H1 (cell line): ENCODE measurements around the gene EPHB1. TPM values are rescaled to one million over a fixed set of nuclear protein-coding genes. Genes with fewer than 3 reads are reported as not detected.

ENCODE experiments used
- CTCF ChIA-PET: fragments of 300-600 bp; sonication (Branson Sonifier 250); formaldehyde crosslinking; loops from one replicate; lab custom pipeline; 2021; ENCODE audit not compliant: partially characterized antibody; lab: Charles Lee
- POLR2A ChIA-PET: fragments of 300-600 bp; sonication (Branson Sonifier 250); formaldehyde crosslinking; loops from one replicate; lab custom pipeline; 2021; ENCODE audit warnings: inconsistent platforms; ENCODE audit not compliant: partially characterized antibody; lab: Charles Lee
- DNase-seq, 2 experiments: peaks; one replicate each; pipeline versions ENCODE4 v3.0.0 to v3.0.0-alpha.2; 2010 to 2022; ENCODE audit warnings: low spot score in 2 of 2, low read depth in 1 of 2, mixed read lengths in 1 of 2
- FAIRE-seq: peaks from 2 replicates; lab custom pipeline; 2011; peaks lifted over from hg19 to GRCh38; lab: Jason Lieb, UNC
- H2AFZ ChIP-seq: 2 replicates; pipeline ENCODE4 v1.8.1; 2012; ENCODE audit warnings: low read length, inconsistent platforms
- H2AK5ac ChIP-seq: 2 replicates; pipeline ENCODE4 v1.6.1; 2013; ENCODE audit warnings: low read depth, low read length
- H2BK120ac ChIP-seq: replicated peaks from 2 replicates; pipeline ENCODE3; 2013; ENCODE audit warnings: low read depth, low read length, inconsistent platforms
- H2BK12ac ChIP-seq: 2 replicates; pipeline ENCODE4 v1.6.1; 2013; ENCODE audit warnings: low read depth, low read length
- H2BK15ac ChIP-seq: 2 replicates; pipeline ENCODE4 v1.6.1; 2013; ENCODE audit warnings: low read length
- H2BK20ac ChIP-seq: 2 replicates; pipeline ENCODE4 v1.6.1; 2013; ENCODE audit warnings: low read length
- H2BK5ac ChIP-seq: 2 replicates; pipeline ENCODE4 v1.6.1; 2013; ENCODE audit warnings: low read depth, low read length
- H3K14ac ChIP-seq: 2 replicates; pipeline ENCODE4 v1.6.1; 2013; ENCODE audit warnings: inconsistent platforms; ENCODE audit not compliant: insufficient read length
- H3K18ac ChIP-seq: 2 replicates; pipeline ENCODE4 v1.6.1; 2013; ENCODE audit warnings: low read length; ENCODE audit errors: extremely low read depth
- H3K23ac ChIP-seq: 2 replicates; pipeline ENCODE4 v1.6.1; 2013; ENCODE audit warnings: inconsistent platforms; ENCODE audit not compliant: insufficient read length
- H3K23me2 ChIP-seq: 2 replicates; pipeline ENCODE4 v1.6.1; 2013; ENCODE audit warnings: low read depth, low read length
- H3K27ac ChIP-seq: 2 replicates; pipeline ENCODE4 v1.6.1; 2011; ENCODE audit warnings: low read depth, low read length, inconsistent platforms
- H3K27me3 ChIP-seq, 4 experiments: replicated peaks in 1 of 4; 1 replicate in 1 of 4; 2 replicates in 3 of 4; pipeline versions ENCODE4 v1.6.1 to v1.8.1; 2011 to 2013; ENCODE audit warnings: low read length in 3 of 4, mild to moderate bottlenecking in 3 of 4, inconsistent platforms in 2 of 4, mixed read lengths in 2 of 4, moderate library complexity in 1 of 4; ENCODE audit not compliant: control insufficient read depth in 3 of 4, insufficient read depth in 3 of 4; ENCODE audit errors: extremely low read depth in 1 of 4
- H3K36me3 ChIP-seq, 4 experiments: 2 replicates each; pipeline versions ENCODE4 v1.6.1 to v1.8.1; 2011 to 2013; ENCODE audit warnings: mild to moderate bottlenecking in 4 of 4, low read length in 3 of 4, moderate library complexity in 2 of 4, control low read depth in 1 of 4, inconsistent platforms in 1 of 4; ENCODE audit not compliant: insufficient read depth in 4 of 4, control insufficient read depth in 2 of 4
- H3K4ac ChIP-seq: replicated peaks from 2 replicates; pipeline ENCODE3; 2013; ENCODE audit warnings: low read length, low read depth, mixed read lengths, inconsistent platforms; ENCODE audit not compliant: insufficient read length
- H3K4me1 ChIP-seq, 4 experiments: replicated peaks in 1 of 4; 1 replicate in 1 of 4; 2 replicates in 3 of 4; pipeline versions ENCODE4 v1.6.1 to v1.8.1; 2011 to 2013; ENCODE audit warnings: low read length in 3 of 4, inconsistent platforms in 2 of 4, mixed read lengths in 1 of 4; ENCODE audit not compliant: insufficient read depth in 4 of 4, control insufficient read depth in 3 of 4
- H3K4me2 ChIP-seq, 2 experiments: 2 replicates each; pipeline versions ENCODE4 v1.6.1 to v1.8.1; 2011 to 2013; ENCODE audit warnings: low read depth in 2 of 2, low read length in 2 of 2, control low read depth in 1 of 2, inconsistent platforms in 1 of 2, mild to moderate bottlenecking in 1 of 2; ENCODE audit not compliant: insufficient read depth in 1 of 2
- H3K4me3 ChIP-seq, 4 experiments: fragments of 200-600, 300-600 bp in 1 of 4; sonication (generic), shearing (Covaris generic), sonication (Bioruptor Twin) in 1 of 4; 2 replicates each; pipeline versions ENCODE4 v1.5.1 to v1.8.1; 2011 to 2016; ENCODE audit warnings: low read length in 4 of 4, low read depth in 3 of 4, control low read depth in 2 of 4, inconsistent platforms in 2 of 4, mild to moderate bottlenecking in 2 of 4, mixed read lengths in 1 of 4, moderate library complexity in 1 of 4; ENCODE audit not compliant: insufficient read depth in 2 of 4; ENCODE audit errors: extremely low read depth in 1 of 4
- H3K56ac ChIP-seq: replicated peaks from 2 replicates; pipeline ENCODE3; 2013; ENCODE audit warnings: low read depth, mild to moderate bottlenecking, mixed read lengths, low read length, inconsistent platforms; ENCODE audit not compliant: insufficient read length
- H3K79me1 ChIP-seq: 2 replicates; pipeline ENCODE4 v1.6.1; 2013; ENCODE audit warnings: low read depth, low read length, control low read depth
- H3K79me2 ChIP-seq, 2 experiments: 2 replicates each; pipeline versions ENCODE4 v1.6.1 to v1.8.1; 2012 to 2013; ENCODE audit warnings: low read length in 2 of 2, mild to moderate bottlenecking in 2 of 2, inconsistent platforms in 1 of 2; ENCODE audit not compliant: insufficient read depth in 2 of 2, control insufficient read depth in 1 of 2
- H3K9ac ChIP-seq, 4 experiments: replicated peaks in 1 of 4; 1 replicate in 1 of 4; 2 replicates in 3 of 4; pipeline versions ENCODE4 v1.6.1 to v1.8.1; 2011 to 2013; ENCODE audit warnings: low read depth in 3 of 4, low read length in 3 of 4, control low read depth in 2 of 4, mild to moderate bottlenecking in 2 of 4, moderate library complexity in 2 of 4, inconsistent platforms in 1 of 4; ENCODE audit errors: extremely low read depth in 1 of 4
- H3K9me3 ChIP-seq, 2 experiments: 2 replicates each; pipeline versions ENCODE4 v1.6.1 to v1.8.1; 2012 to 2013; ENCODE audit warnings: mild to moderate bottlenecking in 2 of 2, moderate library complexity in 2 of 2, control low read depth in 1 of 2, inconsistent platforms in 1 of 2, low read depth in 1 of 2, low read length in 1 of 2, mixed read lengths in 1 of 2; ENCODE audit not compliant: insufficient read depth in 2 of 2
- H4K20me1 ChIP-seq, 2 experiments: replicated peaks in 1 of 2; 2 replicates each; pipeline versions ENCODE3 to v1.8.1; 2011 to 2013; ENCODE audit warnings: inconsistent platforms in 2 of 2, low read length in 2 of 2, mild to moderate bottlenecking in 1 of 2; ENCODE audit not compliant: insufficient read depth in 2 of 2, control insufficient read depth in 1 of 2
- H4K5ac ChIP-seq: 2 replicates; pipeline ENCODE4 v1.6.1; 2013; ENCODE audit warnings: low read length, low read depth, mixed read lengths, inconsistent platforms; ENCODE audit not compliant: insufficient read length
- H4K8ac ChIP-seq: 2 replicates; pipeline ENCODE4 v1.8.0; 2013; ENCODE audit warnings: mild to moderate bottlenecking, moderate library complexity, low read length, inconsistent platforms; ENCODE audit not compliant: insufficient read depth; ENCODE audit errors: extremely low read depth
- H4K91ac ChIP-seq: replicated peaks from 2 replicates; pipeline ENCODE3; 2013; ENCODE audit warnings: low read length, mixed read lengths, inconsistent platforms; ENCODE audit not compliant: insufficient read length
- ASH2L ChIP-seq: fragments of 200-600, 300-600 bp; sonication (generic); IDR thresholded peaks from one replicate; pipeline ENCODE4 v1.7.1; 2017; ENCODE audit warnings: low read length
- BACH1 ChIP-seq: IDR thresholded peaks from 2 replicates; pipeline ENCODE4 v1.6.1; 2012; ENCODE audit warnings: low read length, improper control_type of control experiment
- CHD1 ChIP-seq: IDR thresholded peaks from 2 replicates; pipeline ENCODE4 v1.6.1; 2012; ENCODE audit warnings: low read depth, low read length, improper control_type of control experiment
- CHD2 ChIP-seq: IDR thresholded peaks from 2 replicates; pipeline ENCODE4 v1.6.1; 2012; ENCODE audit warnings: low read length, improper control_type of control experiment
- EP300 ChIP-seq, 2 experiments: IDR thresholded peaks; 1 replicate in 1 of 2; 2 replicates in 1 of 2; pipeline ENCODE4 v1.6.1; 2011 to 2012; ENCODE audit warnings: low read depth in 2 of 2, low read length in 2 of 2, mild to moderate bottlenecking in 2 of 2, borderline replicate concordance in 1 of 2, inconsistent platforms in 1 of 2, moderate library complexity in 1 of 2
- FOSL1 ChIP-seq: IDR thresholded peaks from 2 replicates; pipeline ENCODE4 v1.6.1; 2011; ENCODE audit warnings: mild to moderate bottlenecking, low read depth, low read length, moderate library complexity; ENCODE audit not compliant: insufficient read depth
- HDAC2 ChIP-seq, 2 experiments: fragments of 300-600 bp in 1 of 2; sonication (generic) in 1 of 2; IDR thresholded peaks; 2 replicates each; pipeline ENCODE4 v1.6.1; 2011 to 2012; ENCODE audit warnings: low read depth in 2 of 2, low read length in 2 of 2, mild to moderate bottlenecking in 2 of 2, moderate library complexity in 2 of 2, borderline replicate concordance in 1 of 2, inconsistent platforms in 1 of 2
- NANOG ChIP-seq: IDR thresholded peaks from 2 replicates; pipeline ENCODE4 v1.6.1; 2011; ENCODE audit warnings: low read length, low read depth, mild to moderate bottlenecking, inconsistent platforms; ENCODE audit not compliant: insufficient read depth, poor library complexity, severe bottlenecking
- SAP30 ChIP-seq: fragments of 300-600 bp; sonication (generic); IDR thresholded peaks from 2 replicates; pipeline ENCODE4 v1.7.1; 2012; ENCODE audit warnings: low read length, moderate library complexity, mild to moderate bottlenecking, inconsistent platforms; ENCODE audit not compliant: insufficient read depth, insufficient replicate concordance
- SP4 ChIP-seq: IDR thresholded peaks from 2 replicates; pipeline ENCODE4 v1.6.1; 2012; ENCODE audit warnings: low read length, inconsistent platforms
- TAF1 ChIP-seq: IDR thresholded peaks from 2 replicates; pipeline ENCODE4 v1.6.1; 2011; ENCODE audit warnings: mild to moderate bottlenecking, low read depth, low read length
- TBP ChIP-seq: IDR thresholded peaks from 2 replicates; pipeline ENCODE4 v1.6.1; 2011; ENCODE audit warnings: low read depth, low read length, improper control_type of control experiment
- USF2 ChIP-seq: IDR thresholded peaks from 2 replicates; pipeline ENCODE4 v1.6.1; 2011; ENCODE audit warnings: low read length, improper control_type of control experiment
- ZNF274 ChIP-seq: IDR thresholded peaks from 2 replicates; pipeline ENCODE4 v1.7.0; 2012; ENCODE audit warnings: low read length, borderline replicate concordance; ENCODE audit errors: extremely low read depth
- WGBS, 2 experiments: shearing (Covaris generic) in 1 of 2; methylation state at CpG; one replicate each; pipeline versions ENCODE4 v1.1.6 to v1.1.7; 2013 to 2015; ENCODE audit warnings: low lambda C conversion rate in 2 of 2, mixed read lengths in 2 of 2, inconsistent platforms in 1 of 2, low coverage in 1 of 2, missing lambda C conversion rate in 1 of 2; ENCODE audit not compliant: insufficient replicate concordance in 2 of 2, insufficient coverage in 1 of 2, insufficient read length in 1 of 2; ENCODE audit errors: extremely low coverage in 1 of 2, missing lambda C conversion rate in 1 of 2; 5-methylcytosine and 5-hydroxymethylcytosine counted together
- polyA plus RNA-seq, 7 experiments: library from polyadenylated mRNA; depleted of rRNA in 3 of 7; stranded (reverse) in 5 of 7; unstranded in 2 of 7; fragments of >200 nt in 5 of 7; fragments of 200-250 nt in 2 of 7; gene quantifications; 1 replicate in 5 of 7; 2 replicates in 1 of 7; 4 replicates in 1 of 7; pipeline versions ENCODE4 v1.2.1 to v1.2.3, GENCODE V29; 2011 to 2013; ENCODE audit warnings: missing spikeins in 2 of 7, mixed read lengths in 2 of 7
- total RNA-seq: library from RNA; stranded (reverse); fragmentation: NEBNext Ultra II Directional; extraction: Animal tissue kit (Norgen Biotek cat#: 25700); gene quantifications from 2 replicates; pipeline ENCODE4 v1.2.1, GENCODE V29; 2021

Gene EPHB1
- total and polyA plus RNA-seq, 2 of the 8 experiments (the other 6 are each of a cell fraction or from before 2014, with no cell fraction given): 3.5 to 5.9 TPM

- Histone ChIP-seq H2AK5ac (no peak overlapping the region), H4K20me1 (no peaks in the 10 kb centered on the region), H3K18ac (no peak overlapping the region), H3K9ac (no peak overlapping the region), H2BK15ac (no peak overlapping the region), H3K79me1 (no peaks in the 10 kb centered on the region), H4K5ac (no peak overlapping the region), H2BK120ac (no peak overlapping the region), H4K91ac (no peak overlapping the region), H3K14ac (no peak overlapping the region), H3K4ac (no peak overlapping the region), H3K23ac (no peak overlapping the region), H2BK20ac (no peak overlapping the region), H3K9me3 (no peaks in the 10 kb centered on the region), H2BK12ac (no peak overlapping the region), H3K27ac (no peak overlapping the region), H3K4me1 (no peaks in the 10 kb centered on the region), H3K23me2 (no peaks in the 10 kb centered on the region), H2AFZ (no peak overlapping the region), H3K79me2 (no peaks in the 10 kb centered on the region), H3K27me3 (no peaks in the 10 kb centered on the region), H3K36me3 (no peaks in the 10 kb centered on the region), H3K4me2 (no peak overlapping the region), H3K4me3 (no peak overlapping the region), H4K8ac (no peak overlapping the region), H3K56ac (no peak overlapping the region), H2BK5ac (no peak overlapping the region)
- no peak for FAIRE-seq
- POLR2A ChIA-PET: no interaction called here
- WGBS, 2 experiments: 93% methylated on average over 3 of the region's 3 CpGs; no CpG with 5 or more reads in 1 of the 2 experiments
- no peak for DNase-seq
- CTCF ChIA-PET: interaction anchor here (0.9 to 1.5 kb wide), 2 partner anchors 9 to 32 kb away, joined by 3 read pairs; no protein-coding TSS in a partner anchor
- TF ChIP-seq FOSL1 (no peak), TBP (no peak), ASH2L (no peak), ZNF274 (no peak), CHD1 (no peak), NANOG (no peak), CHD2 (no peak), SAP30 (no peak), BACH1 (no peak), SP4 (no peak), USF2 (no peak), TAF1 (no peak), EP300 (IDR thresholded peaks at IDR 0.05; ENCODE audit: borderline replicate concordance in 1 of 2, low read depth in 2 of 2, low read length in 2 of 2) (no peak), HDAC2 (IDR thresholded peaks at IDR 0.05; ENCODE audit: borderline replicate concordance in 1 of 2, low read depth in 2 of 2, low read length in 2 of 2) (no peak)
Observed at GRCh38 chr3:135181408-135181807, 386.3 kb downstream of the EPHB1 start.
